Suprapubic skin (tissue), 4 donors: Measurements from ENCODE around the gene SRI.

Experiments
- CTCF ChIP-seq, 2 donors: fragments of 200-600 bp in 1 of 2; fragments of 450-650 bp in 1 of 2; sonication (generic) in 1 of 2; IDR thresholded peaks; one replicate each; pipeline ENCODE4 v1.5.1; 2016 to 2019; ENCODE audit warnings: antibody characterized with exemption in 2 of 2, mild to moderate bottlenecking in 1 of 2, moderate library complexity in 1 of 2
- POLR2A ChIP-seq, 2 donors: fragments of 450-650 bp; IDR thresholded peaks; one replicate each; pipeline ENCODE4 v1.6.1; 2017; ENCODE audit warnings: antibody characterized with exemption in 2 of 2, mild to moderate bottlenecking in 2 of 2, moderate library complexity in 2 of 2
- POLR2AphosphoS5 ChIP-seq, 3 donors: sonication (generic); formaldehyde crosslinking; IDR thresholded peaks; one replicate each; pipeline ENCODE4 v1.6.1; 2017; ENCODE audit warnings: antibody characterized with exemption in 3 of 3

- TF ChIP-seq POLR2A (IDR thresholded peaks at IDR 0.05) (no peak), CTCF (IDR thresholded peaks at IDR 0.05) (no peak), POLR2AphosphoS5 (IDR thresholded peaks at IDR 0.05) (no peak)
Measured at GRCh38 chr7:88185650-88186049, 34.2 kb downstream of the SRI start.
